HK-2 (cell line): ENCODE results near the gene HAGH.

Experiments
- DNase-seq: peaks from one replicate; pipeline ENCODE4 v3.0.0-alpha.2; 2018; ENCODE audit not compliant: unreplicated experiment

HAGH gene

GRCh38 chr16:1762196-1762878, 64.3 kb downstream of the HAGH start:
- DNase-seq: no peak

GRCh38 chr16:1761751-1762150, 64.9 kb downstream of the HAGH start:
- no peak for DNase-seq

- no peak for DNase-seq
Measured at GRCh38 chr16:1760911-1761310, 65.7 kb downstream of the HAGH start.

- no peak for DNase-seq
Measured at GRCh38 chr16:1759511-1759910, 67.1 kb downstream of the HAGH start.

GRCh38 chr16:1758923-1759322, 67.7 kb downstream of the HAGH start:
- DNase-seq: no peak

- DNase-seq: no peak
Measured at GRCh38 chr16:1757714-1758461, 68.7 kb downstream of the HAGH start.
